ENCODE data around the gene RPIA.

RPIA gene

DNA sequence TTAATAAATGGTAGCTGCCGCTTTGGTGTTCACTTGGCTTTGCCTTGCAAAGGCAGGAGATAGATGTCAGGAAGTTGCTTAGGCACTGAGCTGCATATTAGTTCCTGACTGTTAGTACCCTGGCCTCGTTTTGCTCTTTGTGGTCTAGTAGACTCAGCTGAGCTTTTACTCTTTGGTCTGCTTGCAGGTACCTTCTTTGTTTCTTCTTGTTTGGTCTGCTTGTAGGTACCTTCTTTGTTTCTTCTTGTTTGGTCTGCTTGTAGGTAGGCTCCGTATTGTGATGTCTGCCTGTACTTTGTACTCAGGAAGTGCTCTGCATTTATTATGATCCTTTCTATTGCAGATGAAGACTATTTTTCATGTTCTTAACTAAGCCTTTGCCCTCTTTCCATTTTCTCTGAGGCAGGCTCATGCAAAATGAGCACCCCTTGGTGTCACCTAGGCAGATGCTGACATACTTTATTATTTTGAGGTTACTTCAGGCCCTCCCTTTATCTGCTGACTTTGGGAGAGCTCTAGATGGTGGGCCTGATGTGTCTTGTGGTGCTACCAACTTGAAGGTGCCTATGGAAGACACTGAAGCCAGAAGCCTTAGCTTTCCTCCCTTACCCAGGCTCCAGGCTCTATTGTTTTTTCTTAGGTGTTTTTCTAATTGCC is 6.0 kb downstream of the RPIA start:
- no peak for DNase-seq (ENCODE audit: extremely low read depth, insufficient read length)
- Histone ChIP-seq H3K36me3 (ENCODE audit: control insufficient read depth, insufficient read depth, low read length) (no peaks in the 10 kb centered on the region), H3K27me3 (replicated peaks; ENCODE audit: control insufficient read depth, insufficient read depth, low read length) (no peaks in the 10 kb centered on the region), H3K4me3 (replicated peaks; ENCODE audit: low read depth, low read length) (no peak overlapping the region)
- TF ChIP-seq, protein P1, sequence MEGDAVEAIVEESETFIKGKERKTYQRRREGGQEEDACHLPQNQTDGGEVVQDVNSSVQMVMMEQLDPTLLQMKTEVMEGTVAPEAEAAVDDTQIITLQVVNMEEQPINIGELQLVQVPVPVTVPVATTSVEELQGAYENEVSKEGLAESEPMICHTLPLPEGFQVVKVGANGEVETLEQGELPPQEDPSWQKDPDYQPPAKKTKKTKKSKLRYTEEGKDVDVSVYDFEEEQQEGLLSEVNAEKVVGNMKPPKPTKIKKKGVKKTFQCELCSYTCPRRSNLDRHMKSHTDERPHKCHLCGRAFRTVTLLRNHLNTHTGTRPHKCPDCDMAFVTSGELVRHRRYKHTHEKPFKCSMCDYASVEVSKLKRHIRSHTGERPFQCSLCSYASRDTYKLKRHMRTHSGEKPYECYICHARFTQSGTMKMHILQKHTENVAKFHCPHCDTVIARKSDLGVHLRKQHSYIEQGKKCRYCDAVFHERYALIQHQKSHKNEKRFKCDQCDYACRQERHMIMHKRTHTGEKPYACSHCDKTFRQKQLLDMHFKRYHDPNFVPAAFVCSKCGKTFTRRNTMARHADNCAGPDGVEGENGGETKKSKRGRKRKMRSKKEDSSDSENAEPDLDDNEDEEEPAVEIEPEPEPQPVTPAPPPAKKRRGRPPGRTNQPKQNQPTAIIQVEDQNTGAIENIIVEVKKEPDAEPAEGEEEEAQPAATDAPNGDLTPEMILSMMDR (IDR thresholded peaks at IDR 0.05; ENCODE audit: insufficient read depth, low read length, poor library complexity, severe bottlenecking) = no peak

DNA sequence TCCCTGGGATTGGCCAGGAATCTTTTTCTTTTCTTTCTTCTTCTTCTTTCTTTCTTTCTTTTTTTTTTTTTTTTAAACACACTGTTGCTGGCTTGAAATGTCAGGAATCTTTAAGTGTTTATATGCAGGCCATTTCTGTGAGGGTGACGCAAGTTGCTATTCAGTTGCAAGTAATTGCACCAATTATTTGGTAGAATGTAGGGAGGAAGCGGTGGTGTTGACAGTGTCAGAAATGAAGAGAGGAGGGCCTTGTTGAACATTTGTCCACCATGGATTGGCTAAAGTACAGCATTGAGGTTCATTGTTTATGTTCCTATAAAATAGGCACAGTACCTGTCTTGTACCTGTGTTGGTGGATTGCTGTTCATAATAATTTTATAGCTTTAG is 6.5 kb downstream of the RPIA start:
- TF ChIP-seq, protein P1 (IDR thresholded peaks at IDR 0.05; ENCODE audit: insufficient read depth, low read length, poor library complexity, severe bottlenecking) = no peak
- Histone ChIP-seq H3K4me3 (replicated peaks; ENCODE audit: low read depth, low read length) (no peak overlapping the region), H3K27me3 (replicated peaks; ENCODE audit: control insufficient read depth, insufficient read depth, low read length) (no peaks in the 10 kb centered on the region), H3K36me3 (ENCODE audit: control insufficient read depth, insufficient read depth, low read length) (no peaks in the 10 kb centered on the region)
- DNase-seq (ENCODE audit: extremely low read depth, insufficient read length) = no peak

DNA sequence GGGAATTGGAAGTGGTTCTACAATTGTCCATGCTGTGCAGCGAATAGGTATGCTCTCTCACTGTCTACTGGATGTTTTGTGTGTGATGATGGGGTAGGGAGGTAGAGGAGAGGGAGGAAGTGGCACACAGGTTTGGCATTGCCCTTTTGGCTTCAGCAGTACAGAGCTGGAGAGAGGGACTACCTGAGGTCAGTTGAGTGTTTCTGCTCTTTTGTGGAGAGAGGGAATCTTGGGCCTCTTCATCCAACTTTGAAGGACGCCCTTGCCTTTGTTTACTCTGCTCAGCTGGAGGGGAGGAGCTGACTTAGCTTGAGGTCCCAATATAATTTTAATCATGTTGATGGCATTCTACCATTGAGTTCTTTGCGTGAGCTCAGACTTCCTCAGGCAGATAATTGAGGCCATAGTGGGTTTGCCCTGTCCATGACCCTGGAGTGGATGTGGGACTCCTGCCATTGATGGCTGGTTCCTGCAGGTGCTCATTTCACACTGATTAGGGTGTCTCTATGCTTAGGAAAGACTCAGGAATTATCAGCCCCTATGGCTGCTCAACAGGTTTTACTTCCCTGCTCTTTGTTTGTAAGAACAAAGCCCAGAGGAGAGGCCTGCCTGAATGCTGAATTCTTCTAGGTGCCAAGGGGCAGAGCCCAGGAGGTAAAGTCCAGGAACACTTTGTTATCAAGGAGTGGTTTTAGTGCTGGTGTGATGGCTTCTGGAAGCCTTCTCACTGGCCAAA is 7.2 kb downstream of the RPIA start:
- H3K36me3 ChIP-seq (ENCODE audit: control insufficient read depth, insufficient read depth, low read length) = no peaks in the 10 kb centered on the region
- TF ChIP-seq, protein P1 (IDR thresholded peaks at IDR 0.05; ENCODE audit: insufficient read depth, low read length, poor library complexity, severe bottlenecking) = no peak
- H3K27me3 ChIP-seq (replicated peaks; ENCODE audit: control insufficient read depth, insufficient read depth, low read length) = no peaks in the 10 kb centered on the region
- no peak for DNase-seq (ENCODE audit: extremely low read depth, insufficient read length)
- no peak overlapping the region for H3K4me3 ChIP-seq (replicated peaks; ENCODE audit: low read depth, low read length)

DNA sequence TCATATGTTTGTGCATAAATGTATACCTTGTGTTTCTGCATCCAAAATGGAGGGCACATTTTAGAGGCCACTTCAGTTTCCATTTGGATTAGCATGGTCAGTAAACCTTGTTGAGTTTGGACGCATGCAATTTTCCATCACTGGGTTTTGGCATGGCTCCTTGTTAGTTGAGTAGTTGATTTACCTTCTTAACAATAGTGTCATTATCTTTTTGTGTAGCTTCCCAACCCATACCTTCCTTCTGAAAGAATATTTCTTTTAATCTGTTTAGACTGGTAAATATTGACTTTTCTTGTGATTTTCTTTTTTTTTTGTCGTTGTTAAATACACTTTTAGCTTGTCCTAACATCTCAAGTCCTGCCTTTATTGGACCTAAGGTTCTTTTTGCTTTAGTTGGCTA is 15.5 kb downstream of the RPIA start:
- TF ChIP-seq, protein P1 (IDR thresholded peaks at IDR 0.05; ENCODE audit: insufficient read depth, low read length, poor library complexity, severe bottlenecking) = no peak
- no peak for DNase-seq (ENCODE audit: extremely low read depth, insufficient read length)
- no peak overlapping the region for H3K4me3 ChIP-seq (replicated peaks; ENCODE audit: low read depth, low read length)
- H3K36me3 ChIP-seq (ENCODE audit: control insufficient read depth, insufficient read depth, low read length) = no peaks in the 10 kb centered on the region
- no peaks in the 10 kb centered on the region for H3K27me3 ChIP-seq (replicated peaks; ENCODE audit: control insufficient read depth, insufficient read depth, low read length)

DNA sequence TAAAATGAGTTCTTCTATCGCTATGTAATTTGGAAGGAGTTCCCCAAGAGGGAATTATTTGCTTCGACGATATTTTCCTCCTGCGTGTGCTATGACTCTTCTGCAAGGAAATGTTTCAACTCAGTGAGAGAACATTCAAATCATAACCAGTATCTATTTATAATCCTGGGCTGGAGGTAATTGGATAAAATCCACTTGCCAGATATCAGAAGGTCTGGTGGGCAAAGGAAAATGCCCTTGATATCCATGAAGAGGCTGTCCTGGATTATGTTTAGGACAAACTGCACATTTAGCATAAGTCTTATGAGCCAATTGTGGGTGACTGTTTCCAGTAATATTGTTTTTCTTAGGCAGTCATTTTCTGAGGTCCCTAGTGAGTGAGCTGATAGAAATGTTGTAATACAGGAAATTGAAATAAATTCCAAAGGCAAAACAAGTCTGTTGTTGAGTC is 17.7 kb downstream of the RPIA start:
- DNase-seq (ENCODE audit: extremely low read depth, insufficient read length) = no peak
- no peaks in the 10 kb centered on the region for H3K27me3 ChIP-seq (replicated peaks; ENCODE audit: control insufficient read depth, insufficient read depth, low read length)
- TF ChIP-seq, protein P1 (IDR thresholded peaks at IDR 0.05; ENCODE audit: insufficient read depth, low read length, poor library complexity, severe bottlenecking) = no peak
- H3K36me3 ChIP-seq (ENCODE audit: control insufficient read depth, insufficient read depth, low read length) = no peaks in the 10 kb centered on the region
- no peak overlapping the region for H3K4me3 ChIP-seq (replicated peaks; ENCODE audit: low read depth, low read length)
